Kidney epithelial cell (primary cell): Measurements from ENCODE around the gene TEX101. TPM values are rescaled to one million over a fixed set of nuclear protein-coding genes. Genes with fewer than 3 reads are reported as not detected.
"Not testable (repeated sequence)": the region's sequence is repeated elsewhere in the genome, so short reads cannot be mapped to it uniquely, and the experiment has no call there.

Experiments
- DNase-seq: peaks from one replicate; pipeline ENCODE4 v3.0.0-alpha.2; 2010; ENCODE audit warnings: low read depth
- H3K27me3 ChIP-seq: 2 replicates; pipeline ENCODE4 v1.6.0; 2011; ENCODE audit warnings: low read length; ENCODE audit not compliant: control insufficient read depth, insufficient read depth
- H3K36me3 ChIP-seq: 2 replicates; pipeline ENCODE4 v1.5.1; 2011; ENCODE audit warnings: low read length; ENCODE audit not compliant: control insufficient read depth, insufficient read depth
- H3K4me3 ChIP-seq: 2 replicates; pipeline ENCODE4 v1.5.1; 2011; ENCODE audit warnings: low read depth, mild to moderate bottlenecking, control low read depth, low read length
- CTCF ChIP-seq: IDR thresholded peaks from 2 replicates; pipeline ENCODE4 v1.5.1; 2011; ENCODE audit warnings: mild to moderate bottlenecking, moderate library complexity, low read length, control low read depth, inconsistent platforms; ENCODE audit not compliant: insufficient read depth, poor library complexity, severe bottlenecking
- total RNA-seq: library from RNA; depleted of rRNA; stranded (reverse); fragments of >200 nt; gene quantifications from 2 replicates; pipeline ENCODE4 v1.2.3, GENCODE V29; 2015

Gene TEX101
- total RNA-seq, 1 donor from 2014 or later = not detected

- Histone ChIP-seq H3K4me3 (no peak overlapping the region), H3K36me3 (no peaks in the 10 kb centered on the region), H3K27me3 (no peaks in the 10 kb centered on the region)
- TF ChIP-seq CTCF = no peak
- no peak for DNase-seq
Observed at GRCh38 chr19:43430976-43431375, 16.3 kb downstream of the TEX101 start.

GRCh38 chr19:43433358-43433673, 18.6 kb downstream of the TEX101 start:
- Histone ChIP-seq H3K27me3 (no peaks in the 10 kb centered on the region), H3K36me3 (no peaks in the 10 kb centered on the region), H3K4me3 (no peak overlapping the region)
- TF ChIP-seq CTCF = no peak
- DNase-seq = no peak

- Histone ChIP-seq H3K27me3 (no peaks in the 10 kb centered on the region), H3K4me3 (no peak overlapping the region), H3K36me3 (no peaks in the 10 kb centered on the region)
- no peak for TF ChIP-seq CTCF
- no peak for DNase-seq
Observed at GRCh38 chr19:43433689-43434088, 19.0 kb downstream of the TEX101 start.

- Histone ChIP-seq H3K27me3 (no peaks in the 10 kb centered on the region), H3K36me3 (no peaks in the 10 kb centered on the region), H3K4me3 (no peak overlapping the region)
- no peak for DNase-seq
- TF ChIP-seq CTCF = no peak
Observed at GRCh38 chr19:43435775-43436174, 21.1 kb downstream of the TEX101 start.

GRCh38 chr19:43437284-43437683, 22.6 kb downstream of the TEX101 start:
- H3K4me3 ChIP-seq, H3K27me3 ChIP-seq, DNase-seq, H3K36me3 ChIP-seq: not testable (repeated sequence)

GRCh38 chr19:43437712-43438111, 23.0 kb downstream of the TEX101 start:
- H3K4me3 ChIP-seq = no peak overlapping the region
- H3K36me3 ChIP-seq = no peaks in the 10 kb centered on the region
- H3K27me3 ChIP-seq = no peaks in the 10 kb centered on the region
- no peak for TF ChIP-seq CTCF
- DNase-seq = no peak
